Activated CD8-positive, alpha-beta T cell treated with anti-CD3 and anti-CD28 coated beads, Interleukin-2, amount 10 ng/mL, durations not matched to agents 7 days and 5 days (primary cell): ENCODE results near the gene NANOS3. TPM values are rescaled to one million over a fixed set of nuclear protein-coding genes. Genes with fewer than 3 reads are reported as not detected.
A peak's percentile ranks its signal among the peaks of the same experiment; 100 is the strongest.

Experiments used
- ATAC-seq: fragments of 150-1000 bp; cut with Tn5 transposase; one replicate; pipeline ENCODE4 v1.10.0; 2021; ENCODE audit warnings: moderate library complexity
- CTCF ChIA-PET: fragments of 350-600 bp; sonication (Branson Sonifier 250); formaldehyde crosslinking; loops from one replicate; lab custom pipeline; 2021; ENCODE audit warnings: antibody characterized with exemption; lab: Charles Lee
- POLR2A ChIA-PET: fragments of 350-600 bp; sonication (Branson Sonifier 250); formaldehyde crosslinking; loops from one replicate; lab custom pipeline; 2021; ENCODE audit warnings: antibody characterized with exemption; lab: Charles Lee
- DNase-seq: peaks from one replicate; pipeline ENCODE4 v3.0.0-alpha.2; 2020
- H3K27ac Mint-ChIP-seq: one replicate; pipeline ENCODE4 v1.8.0; 2021; ENCODE audit warnings: mild to moderate bottlenecking, mixed read lengths
- H3K27me3 Mint-ChIP-seq: one replicate; pipeline ENCODE4 v1.8.0; 2021; ENCODE audit warnings: low read depth, mixed read lengths
- H3K36me3 Mint-ChIP-seq: one replicate; pipeline ENCODE4 v1.8.0; 2021; ENCODE audit warnings: low read depth, mixed read lengths
- H3K4me1 Mint-ChIP-seq: one replicate; pipeline ENCODE4 v1.8.0; 2021; ENCODE audit warnings: low read depth, mixed read lengths
- H3K4me3 Mint-ChIP-seq: one replicate; pipeline ENCODE4 v1.8.0; 2021; ENCODE audit warnings: mild to moderate bottlenecking, mixed read lengths
- H3K9me3 Mint-ChIP-seq: one replicate; pipeline ENCODE4 v1.8.0; 2022; ENCODE audit warnings: mixed read lengths; ENCODE audit not compliant: insufficient read depth
- microRNA-seq: library from miRNA; unstranded; fragments of <30 nt; microRNA quantifications from one replicate; pipeline ENCODE4 v1.2.0, GENCODE V29; 2022
- total RNA-seq, 2 experiments: library from RNA; stranded (reverse); gene quantifications; one replicate each; pipeline ENCODE4 v1.2.3, GENCODE V29; 2021

NANOS3 gene
- total RNA-seq, 2 experiments from 2014 or later, result 0.60 to 0.90 TPM

DNA sequence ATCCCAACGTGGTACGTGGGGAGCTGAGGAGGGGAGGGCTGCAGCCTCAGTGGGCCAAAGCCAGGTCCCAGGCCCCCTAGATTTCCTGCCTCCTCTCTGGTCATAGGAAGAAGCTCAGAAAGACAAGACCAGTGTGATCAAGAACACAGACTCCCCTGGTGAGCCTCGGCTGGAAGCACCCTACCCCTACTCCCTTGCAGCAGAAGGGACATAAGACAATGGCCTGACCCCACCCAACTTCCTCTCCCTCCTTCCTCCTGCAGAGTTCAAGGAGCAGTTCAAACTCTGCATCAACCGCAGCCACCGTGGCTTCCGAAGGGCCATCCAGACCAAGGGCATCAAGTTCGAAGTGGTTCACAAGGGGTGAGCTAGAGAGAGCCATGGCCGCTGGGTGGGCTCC, 49.8 kb downstream of the NANOS3 start:
- Mint-ChIP-seq H3K4me3 (no peak overlapping the region), H3K36me3 (peaks cover 28% of the 10 kb centered on the region), H3K27ac (no peak overlapping the region), H3K27me3 (no peaks in the 10 kb centered on the region), H3K4me1 (no peaks in the 10 kb centered on the region), H3K9me3 (no peaks in the 10 kb centered on the region)
- CTCF ChIA-PET, result interaction anchor here (0.7 to 1.5 kb wide), 2 partner anchors 46 to 121 kb away, joined by 3 read pairs; no protein-coding TSS in a partner anchor
- ATAC-seq (no peak), DNase-seq (no peak)
- POLR2A ChIA-PET, result no interaction called here

DNA sequence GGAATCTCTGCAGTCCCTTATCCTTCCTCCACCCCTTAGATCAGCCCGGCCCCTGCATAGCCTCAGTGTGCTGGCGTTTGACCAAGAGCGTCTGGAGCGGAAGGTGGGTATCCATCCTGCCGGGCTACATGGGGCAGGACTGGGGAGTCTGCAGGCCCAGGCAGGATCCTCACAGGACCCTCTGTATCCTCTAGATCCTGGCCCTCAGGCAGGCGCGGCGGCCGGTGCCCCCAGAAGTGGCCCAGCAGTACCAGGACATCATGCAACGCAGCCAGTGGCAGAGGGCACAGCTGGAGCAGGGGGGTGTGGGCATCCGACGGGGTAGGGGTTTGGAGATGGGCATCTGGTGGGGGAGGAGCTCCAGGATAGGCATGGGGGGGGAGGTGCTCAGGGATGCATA, 52.4 kb downstream of the NANOS3 start:
- DNase-seq (no peak), ATAC-seq (no peak)
- Mint-ChIP-seq H3K4me1 (no peaks in the 10 kb centered on the region), H3K9me3 (no peaks in the 10 kb centered on the region), H3K36me3 (peaks cover 12% of the 10 kb centered on the region), H3K27ac (no peak overlapping the region), H3K27me3 (no peaks in the 10 kb centered on the region), H3K4me3 (no peak overlapping the region)
- CTCF ChIA-PET, result no interaction called here
- POLR2A ChIA-PET, result no interaction called here

DNA sequence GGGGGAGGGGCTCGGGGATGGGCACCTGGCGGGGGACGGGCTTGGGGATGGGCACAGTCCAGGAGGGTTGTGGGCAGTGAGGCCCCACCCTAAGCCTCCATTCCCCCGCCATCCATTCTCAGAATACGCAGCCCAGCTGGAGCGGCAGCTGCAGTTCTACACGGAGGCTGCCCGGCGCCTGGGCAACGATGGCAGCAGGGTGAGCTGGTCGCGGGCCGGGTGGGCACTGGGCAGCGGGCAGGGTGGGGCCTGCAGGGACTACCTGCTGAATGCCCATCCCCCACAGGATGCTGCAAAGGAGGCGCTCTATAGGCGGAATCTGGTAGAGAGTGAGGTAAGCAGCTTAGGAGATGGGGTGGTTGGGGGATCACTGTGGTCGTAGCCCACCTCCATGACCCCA, 53.0 kb downstream of the NANOS3 start:
- H3K9me3 Mint-ChIP-seq, result no peaks in the 10 kb centered on the region
- POLR2A ChIA-PET, result no interaction called here
- CTCF ChIA-PET, result no interaction called here
- no peaks in the 10 kb centered on the region for H3K27me3 Mint-ChIP-seq
- no peak overlapping the region for H3K27ac Mint-ChIP-seq
- DNase-seq (no peak), ATAC-seq (no peak)
- H3K4me3 Mint-ChIP-seq, result no peak overlapping the region
- H3K36me3 Mint-ChIP-seq, result peaks cover 10% of the 10 kb centered on the region
- H3K4me1 Mint-ChIP-seq, result no peaks in the 10 kb centered on the region

Small RNA genes lying within 50 kb of the gene (microRNA-seq; reads per million reads assigned to microRNA genes)
- gene MIR181C (639 reads per million, percentile 80 among the genes with 10 or more reads in this experiment), gene MIR181D (627 reads per million, percentile 79 among the genes with 10 or more reads in this experiment)

Other genes with a start within 250 kb of the NANOS3 start
- gene MRI1, start 112.6 kb upstream of the NANOS3 start, total RNA-seq, result 10 to 100 TPM; 47.8 to 50.6 TPM
- 100 to 1,000 TPM; 112 to 114 TPM for gene C19orf53, start 102.7 kb upstream of the NANOS3 start, total RNA-seq
- gene ZSWIM4, start 81.7 kb upstream of the NANOS3 start, total RNA-seq, result 1 to 10 TPM; 8.4 to 9.5 TPM
- gene BRME1, start 29.0 kb downstream of the NANOS3 start, total RNA-seq, result 1 to 10 TPM; 4.2 to 5.0 TPM
- 10 to 100 TPM; 27.8 to 28.9 TPM for gene CC2D1A, start 29.1 kb downstream of the NANOS3 start, total RNA-seq
- 1 to 10 TPM in 1 of 2 experiments, under 1 TPM in 1; 0.11 to 1.3 TPM for gene PODNL1, start 61.3 kb downstream of the NANOS3 start, total RNA-seq
- 100 to 1,000 TPM in 1 of 2 experiments, 10 to 100 TPM in 1; 90.1 to 104 TPM for gene DCAF15, start 75.4 kb downstream of the NANOS3 start, total RNA-seq
- 10 to 100 TPM; 15.9 to 17.7 TPM for gene RFX1, start 129.2 kb downstream of the NANOS3 start, total RNA-seq
- not detected for gene RLN3, start 151.0 kb downstream of the NANOS3 start, total RNA-seq
- gene IL27RA, start 154.6 kb downstream of the NANOS3 start, total RNA-seq, result 10 to 100 TPM; 39.7 to 39.8 TPM
- not detected for gene PALM3, start 184.9 kb downstream of the NANOS3 start, total RNA-seq
- gene MISP3, start 195.7 kb downstream of the NANOS3 start, total RNA-seq, result 1 to 10 TPM; 1.0 to 1.1 TPM
- not detected for gene C19orf67, start 208.6 kb downstream of the NANOS3 start, total RNA-seq
- gene SAMD1, start 213.6 kb downstream of the NANOS3 start, total RNA-seq, result 10 to 100 TPM; 72.0 to 76.1 TPM
- 10 to 100 TPM; 69.2 to 72.4 TPM for gene PRKACA, start 240.6 kb downstream of the NANOS3 start, total RNA-seq